NCI-H524 (cell line): ENCODE measurements around the gene NUDT7.

Source experiments
- DNase-seq, 2 experiments: peaks; one replicate each; lab custom pipeline; 2025; lab: John Stamatoyannopoulos, UW

The NUDT7 gene

GRCh38 chr16:77780378-77780837 lies 58.1 kb downstream of the NUDT7 start:
- DNase-seq = no peak

GRCh38 chr16:77781091-77781490 lies 58.8 kb downstream of the NUDT7 start:
- DNase-seq = no peak

- DNase-seq = peak; percentile 69 to 82
Observed at GRCh38 chr16:77782694-77783093, 60.4 kb downstream of the NUDT7 start.

GRCh38 chr16:77784441-77785372 lies 62.4 kb downstream of the NUDT7 start:
- DNase-seq = no peak

GRCh38 chr16:77785373-77785764 lies 63.1 kb downstream of the NUDT7 start:
- DNase-seq = no peak

GRCh38 chr16:77786186-77786847 lies 64.0 kb downstream of the NUDT7 start:
- DNase-seq = no peak

GRCh38 chr16:77787452-77787851 lies 65.1 kb downstream of the NUDT7 start:
- no peak for DNase-seq

- peak; percentile 55 to 57 for DNase-seq
Observed at GRCh38 chr16:77788181-77789084, 66.1 kb downstream of the NUDT7 start, which contains the start of gene VAT1L. VAT1L (plus strand) TSS chr16:77788564; CDS start chr16:77788683, 119 bp downstream.

GRCh38 chr16:77789085-77790008 lies 67.0 kb downstream of the NUDT7 start:
- peak; percentile 46 to 58 for DNase-seq

GRCh38 chr16:77790009-77790372 lies 67.7 kb downstream of the NUDT7 start:
- DNase-seq = peak; percentile 46 to 75

- peak in 1 of 2 experiments; percentile 54 for DNase-seq
Observed at GRCh38 chr16:77790912-77791311, 68.6 kb downstream of the NUDT7 start.
